NCI-H2081 (cell line): ENCODE results near the gene TAMALIN.
A peak's percentile ranks its signal among the peaks of the same experiment; 100 is the strongest.

ENCODE experiments used
- DNase-seq, 2 experiments: peaks; one replicate each; lab custom pipeline; 2025; lab: John Stamatoyannopoulos, UW

TAMALIN gene

DNA sequence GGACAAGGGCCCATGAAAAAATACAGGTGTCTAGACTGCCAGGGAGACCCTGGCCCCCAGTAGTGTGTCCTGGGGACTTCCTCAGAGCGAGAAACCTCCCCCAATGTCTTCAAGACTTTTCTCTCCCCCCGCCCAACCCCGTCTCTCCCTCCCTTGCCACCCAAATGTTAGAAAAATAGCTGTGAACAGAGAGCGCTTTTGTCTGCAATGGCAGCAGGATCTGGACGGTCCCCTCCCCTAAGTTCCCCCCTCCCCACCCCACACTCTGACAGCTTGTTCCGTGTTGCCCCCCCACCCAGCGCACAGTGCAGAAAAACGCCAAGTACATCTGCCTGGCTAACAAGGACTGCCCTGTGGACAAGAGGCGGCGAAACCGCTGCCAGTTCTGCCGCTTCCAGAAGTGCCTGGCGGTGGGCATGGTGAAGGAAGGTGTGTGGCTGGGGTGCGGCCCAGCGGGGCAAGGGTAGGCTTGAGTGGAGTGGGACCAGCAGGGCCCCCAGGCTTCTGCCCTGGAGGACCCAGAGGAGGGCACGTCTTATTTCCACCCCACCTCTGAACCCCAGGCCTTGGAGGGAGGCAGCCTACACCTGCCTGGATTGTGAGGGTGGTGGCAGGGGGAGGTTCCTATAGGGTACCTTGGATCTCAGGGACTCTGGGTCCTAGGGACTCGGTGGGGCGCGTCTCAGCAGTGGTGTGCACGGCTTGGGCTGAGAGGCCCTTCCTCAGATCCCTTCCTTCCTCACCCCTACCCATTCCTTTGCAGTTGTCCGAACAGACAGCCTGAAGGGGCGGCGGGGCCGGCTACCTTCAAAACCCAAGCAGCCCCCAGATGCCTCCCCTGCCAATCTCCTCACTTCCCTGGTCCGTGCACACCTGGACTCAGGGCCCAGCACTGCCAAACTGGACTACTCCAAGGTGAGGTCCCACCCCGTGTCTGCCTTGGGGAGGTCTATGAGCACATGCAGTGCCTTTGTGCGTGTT is 49.3 kb downstream of the TAMALIN start:
- no peak for DNase-seq

DNA sequence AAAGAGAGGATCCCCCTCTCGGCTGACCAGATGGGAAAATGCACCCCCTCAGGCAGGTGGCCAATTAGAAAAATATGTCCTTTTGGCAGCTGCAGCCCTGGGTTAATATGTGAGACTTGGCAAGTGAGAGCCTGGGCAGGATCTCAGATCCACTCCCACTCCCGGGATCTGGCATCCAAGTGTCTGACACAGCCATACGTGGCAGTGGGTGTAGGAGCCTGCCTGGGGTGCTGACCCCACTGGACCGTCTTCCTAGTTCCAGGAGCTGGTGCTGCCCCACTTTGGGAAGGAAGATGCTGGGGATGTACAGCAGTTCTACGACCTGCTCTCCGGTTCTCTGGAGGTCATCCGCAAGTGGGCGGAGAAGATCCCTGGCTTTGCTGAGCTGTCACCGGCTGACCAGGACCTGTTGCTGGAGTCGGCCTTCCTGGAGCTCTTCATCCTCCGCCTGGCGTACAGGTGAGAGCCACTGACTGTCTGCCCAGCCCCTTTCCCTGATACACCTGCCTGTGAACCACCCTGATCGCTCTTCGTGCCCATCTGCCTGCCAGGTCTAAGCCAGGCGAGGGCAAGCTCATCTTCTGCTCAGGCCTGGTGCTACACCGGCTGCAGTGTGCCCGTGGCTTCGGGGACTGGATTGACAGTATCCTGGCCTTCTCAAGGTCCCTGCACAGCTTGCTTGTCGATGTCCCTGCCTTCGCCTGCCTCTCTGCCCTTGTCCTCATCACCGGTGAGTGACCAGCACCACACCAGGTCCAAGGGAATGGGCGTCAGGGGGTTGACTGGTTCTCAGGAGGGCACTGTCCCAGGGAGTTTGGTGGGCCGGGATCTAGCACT is 50.3 kb downstream of the TAMALIN start:
- no peak for DNase-seq

DNA sequence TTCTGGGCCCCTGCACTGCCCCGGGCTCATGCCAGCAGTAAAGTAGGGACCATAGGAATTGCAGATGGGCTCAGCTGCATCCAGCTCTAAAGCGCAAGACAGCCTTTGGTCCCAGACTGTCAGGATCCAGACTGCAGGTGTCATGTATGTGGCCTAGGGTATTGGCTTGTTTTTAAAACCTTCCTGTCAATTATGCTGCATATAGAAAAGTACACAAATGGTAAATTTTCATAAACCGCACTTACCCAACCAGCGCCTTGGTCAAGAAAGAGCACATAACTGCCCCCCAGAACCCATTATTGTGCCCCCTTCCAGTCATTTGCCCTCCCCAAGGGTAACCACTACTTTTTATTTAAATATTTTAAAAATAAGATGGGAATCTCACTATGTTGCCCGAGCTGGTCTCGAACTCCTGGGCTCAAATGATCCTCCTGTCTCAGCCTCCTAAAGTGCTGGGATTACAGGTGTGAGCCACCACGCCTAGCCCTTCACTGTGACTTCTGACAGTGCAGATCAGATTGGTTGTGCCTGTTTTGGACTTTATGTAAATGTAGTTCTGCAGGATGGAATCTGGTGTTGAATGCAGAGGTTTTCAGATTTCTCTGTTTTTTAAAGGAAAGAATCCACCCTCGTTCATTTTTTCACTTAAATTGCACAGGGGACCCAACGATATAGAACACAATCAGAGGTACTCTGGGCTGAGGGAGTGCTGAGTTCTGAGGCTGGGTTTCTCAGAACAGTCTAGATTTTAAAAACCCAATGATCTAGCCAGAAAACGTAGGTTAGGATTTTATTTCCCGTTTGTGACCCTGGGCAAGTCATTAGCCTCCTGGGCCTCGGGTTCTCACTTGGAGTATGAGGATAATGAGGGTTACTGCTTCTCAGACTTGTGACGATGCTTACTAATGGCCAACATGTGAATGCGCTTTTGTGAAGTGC is 51.2 kb downstream of the TAMALIN start:
- no peak for DNase-seq

DNA sequence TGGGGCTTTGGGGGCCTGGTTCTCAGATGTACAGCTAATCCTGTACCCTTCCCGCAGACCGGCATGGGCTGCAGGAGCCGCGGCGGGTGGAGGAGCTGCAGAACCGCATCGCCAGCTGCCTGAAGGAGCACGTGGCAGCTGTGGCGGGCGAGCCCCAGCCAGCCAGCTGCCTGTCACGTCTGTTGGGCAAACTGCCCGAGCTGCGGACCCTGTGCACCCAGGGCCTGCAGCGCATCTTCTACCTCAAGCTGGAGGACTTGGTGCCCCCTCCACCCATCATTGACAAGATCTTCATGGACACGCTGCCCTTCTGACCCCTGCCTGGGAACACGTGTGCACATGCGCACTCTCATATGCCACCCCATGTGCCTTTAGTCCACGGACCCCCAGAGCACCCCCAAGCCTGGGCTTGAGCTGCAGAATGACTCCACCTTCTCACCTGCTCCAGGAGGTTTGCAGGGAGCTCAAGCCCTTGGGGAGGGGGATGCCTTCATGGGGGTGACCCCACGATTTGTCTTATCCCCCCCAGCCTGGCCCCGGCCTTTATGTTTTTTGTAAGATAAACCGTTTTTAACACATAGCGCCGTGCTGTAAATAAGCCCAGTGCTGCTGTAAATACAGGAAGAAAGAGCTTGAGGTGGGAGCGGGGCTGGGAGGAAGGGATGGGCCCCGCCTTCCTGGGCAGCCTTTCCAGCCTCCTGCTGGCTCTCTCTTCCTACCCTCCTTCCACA is 52.0 kb downstream of the TAMALIN start:
- peak; percentile 42 to 75 for DNase-seq

DNA sequence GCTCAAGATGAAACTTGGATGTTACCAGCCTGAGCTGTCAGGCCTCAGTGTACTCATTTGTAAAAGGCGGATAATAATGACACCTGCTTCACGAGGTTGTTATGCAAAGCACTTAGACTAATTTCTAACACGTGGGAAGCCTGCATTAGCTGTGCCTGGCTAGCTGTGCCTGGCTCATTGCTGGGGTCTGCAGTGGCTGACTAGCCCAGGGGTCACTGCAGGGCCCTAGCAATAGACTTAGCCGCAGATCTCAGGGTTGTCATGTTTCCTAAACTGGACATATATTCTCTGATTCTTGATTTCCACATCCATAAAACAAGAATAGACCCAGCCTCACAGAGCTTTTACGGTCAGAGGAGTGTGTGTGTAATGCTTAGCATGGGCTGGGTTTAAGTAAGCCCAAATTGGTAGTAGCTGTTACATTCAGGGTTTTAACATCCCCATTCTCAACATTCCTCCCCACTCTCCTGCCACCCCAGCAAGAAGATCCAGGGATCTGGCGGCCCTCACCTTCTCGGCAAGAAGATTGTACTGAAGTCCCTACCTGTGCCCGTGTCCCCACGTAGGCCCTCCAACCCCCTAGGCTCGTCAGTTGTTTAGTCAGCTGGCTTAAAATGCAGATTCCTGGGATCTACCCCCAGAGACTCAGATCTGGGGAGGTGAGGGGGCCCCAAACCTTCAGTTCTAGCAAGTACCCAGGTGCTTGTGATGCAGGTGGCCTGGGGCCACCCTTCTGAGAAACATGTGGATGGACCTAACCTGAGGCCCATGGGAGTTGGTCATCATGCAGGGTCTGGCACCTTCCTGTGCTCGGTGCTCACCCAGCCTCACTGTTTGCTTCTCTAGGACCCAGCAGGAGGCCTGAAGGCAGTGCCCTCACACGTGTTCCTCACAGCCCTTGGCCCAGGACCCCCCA is 53.1 kb downstream of the TAMALIN start:
- DNase-seq = peak; percentile 33 to 62

DNA sequence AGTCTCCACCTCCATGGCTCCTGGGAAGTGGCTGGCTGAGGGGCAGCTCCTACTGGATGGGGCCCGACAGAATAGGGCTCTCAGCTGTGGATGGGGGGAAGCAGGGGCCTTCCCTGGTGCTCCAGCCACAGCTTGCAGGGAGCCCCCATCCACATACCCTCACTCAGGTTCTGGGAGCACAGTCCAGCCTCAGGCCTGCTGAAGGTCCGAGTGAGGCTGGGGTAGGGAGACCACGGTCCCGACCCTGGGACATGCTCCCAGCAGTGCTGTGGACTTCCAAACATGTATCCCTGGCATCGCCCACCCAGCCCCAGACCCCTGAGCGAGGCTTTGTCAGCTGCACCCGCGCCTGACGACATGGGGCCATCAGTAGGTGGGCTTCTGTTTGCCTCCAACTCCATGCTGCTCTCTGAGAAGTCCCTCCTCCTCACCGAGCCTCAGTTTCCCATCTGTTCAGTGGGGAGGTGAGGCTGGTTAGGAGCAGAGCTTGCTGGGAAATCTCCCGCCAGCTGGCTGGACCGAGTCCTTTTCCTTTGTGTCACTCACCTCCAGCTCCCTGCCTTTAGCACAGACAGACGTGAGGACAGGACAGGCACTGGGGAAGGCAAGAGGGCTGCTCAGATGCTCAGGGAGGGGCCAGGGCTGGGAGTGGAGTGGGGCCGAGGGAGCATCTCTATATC is 53.9 kb downstream of the TAMALIN start:
- DNase-seq = no peak

DNA sequence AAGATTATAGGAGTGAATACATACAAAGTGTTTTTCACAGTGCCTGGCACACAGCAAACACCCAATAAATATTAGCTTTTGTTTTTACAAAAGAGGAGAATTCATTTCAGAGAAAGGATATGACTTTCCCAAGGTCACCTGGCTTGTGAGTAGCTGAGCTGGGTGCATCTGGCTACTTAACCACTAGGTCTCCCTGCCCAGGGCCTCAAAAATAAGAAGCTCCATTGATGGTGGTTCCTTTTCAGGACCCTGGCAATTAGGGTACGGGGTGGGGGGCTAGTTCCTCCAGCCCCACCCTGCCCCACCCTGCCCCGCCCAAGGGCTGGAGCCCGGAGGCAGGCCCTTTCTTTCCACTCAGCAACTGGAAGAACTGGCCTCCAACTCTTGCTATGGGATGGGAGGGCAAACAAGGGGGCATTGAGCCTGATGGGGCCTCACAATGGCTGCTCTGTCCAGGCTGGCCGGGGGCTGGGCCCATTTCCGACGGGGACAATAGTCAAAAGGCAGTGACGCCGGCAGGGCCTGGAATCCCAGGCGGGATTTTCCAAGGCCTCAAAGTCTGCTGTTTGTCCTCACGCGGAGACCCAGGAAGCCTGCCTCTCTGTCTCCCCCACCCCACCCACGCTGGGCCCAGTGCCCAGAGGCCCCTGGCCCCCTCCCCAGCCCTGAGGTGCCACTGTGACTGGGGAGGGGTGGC is 54.9 kb downstream of the TAMALIN start:
- no peak for DNase-seq

DNA sequence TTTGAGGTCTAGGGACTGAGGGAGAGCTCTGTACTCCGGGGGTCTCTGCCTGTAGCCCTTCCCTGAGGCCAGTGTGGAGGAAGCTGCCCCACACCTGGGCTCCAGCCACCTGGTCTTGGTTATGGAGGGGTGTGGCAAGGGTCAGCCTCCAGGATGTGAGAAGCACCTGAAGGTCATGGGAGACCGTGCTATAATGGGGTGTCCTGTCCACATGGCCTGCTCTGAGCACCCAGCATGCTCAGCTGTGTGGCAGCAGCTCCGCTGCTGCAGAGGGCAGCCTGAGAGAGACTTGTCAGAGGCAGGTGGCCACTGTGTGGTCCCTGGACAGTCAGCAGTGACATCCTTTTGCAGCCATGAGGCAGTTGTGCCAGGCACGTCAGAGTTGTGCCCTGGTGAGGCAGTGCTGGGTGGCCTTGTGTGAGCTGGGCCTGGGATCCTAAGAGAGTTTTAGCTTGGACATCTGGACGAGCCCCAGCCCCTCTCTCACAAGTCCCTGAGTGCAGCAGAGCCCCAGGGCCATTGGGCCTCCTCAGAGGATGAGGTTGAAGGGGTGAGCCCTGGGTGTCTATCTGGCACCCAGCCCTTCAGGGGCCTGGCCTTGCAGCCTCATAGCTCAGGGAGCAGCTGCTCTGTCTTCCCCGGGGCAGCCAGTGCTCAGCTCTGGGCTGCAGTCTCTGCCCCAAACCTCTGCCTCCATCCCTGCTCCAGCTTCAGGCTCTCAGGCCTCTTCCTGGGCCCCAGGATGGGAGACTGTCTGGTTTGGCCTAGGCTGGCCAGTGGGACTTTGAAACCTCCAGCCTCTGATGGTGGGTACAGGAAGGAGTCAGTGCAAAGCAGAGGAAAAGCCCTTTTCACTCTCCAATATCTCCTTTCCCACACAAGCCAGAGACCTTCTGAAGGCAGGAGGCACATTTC is 55.7 kb downstream of the TAMALIN start:
- DNase-seq = no peak

DNA sequence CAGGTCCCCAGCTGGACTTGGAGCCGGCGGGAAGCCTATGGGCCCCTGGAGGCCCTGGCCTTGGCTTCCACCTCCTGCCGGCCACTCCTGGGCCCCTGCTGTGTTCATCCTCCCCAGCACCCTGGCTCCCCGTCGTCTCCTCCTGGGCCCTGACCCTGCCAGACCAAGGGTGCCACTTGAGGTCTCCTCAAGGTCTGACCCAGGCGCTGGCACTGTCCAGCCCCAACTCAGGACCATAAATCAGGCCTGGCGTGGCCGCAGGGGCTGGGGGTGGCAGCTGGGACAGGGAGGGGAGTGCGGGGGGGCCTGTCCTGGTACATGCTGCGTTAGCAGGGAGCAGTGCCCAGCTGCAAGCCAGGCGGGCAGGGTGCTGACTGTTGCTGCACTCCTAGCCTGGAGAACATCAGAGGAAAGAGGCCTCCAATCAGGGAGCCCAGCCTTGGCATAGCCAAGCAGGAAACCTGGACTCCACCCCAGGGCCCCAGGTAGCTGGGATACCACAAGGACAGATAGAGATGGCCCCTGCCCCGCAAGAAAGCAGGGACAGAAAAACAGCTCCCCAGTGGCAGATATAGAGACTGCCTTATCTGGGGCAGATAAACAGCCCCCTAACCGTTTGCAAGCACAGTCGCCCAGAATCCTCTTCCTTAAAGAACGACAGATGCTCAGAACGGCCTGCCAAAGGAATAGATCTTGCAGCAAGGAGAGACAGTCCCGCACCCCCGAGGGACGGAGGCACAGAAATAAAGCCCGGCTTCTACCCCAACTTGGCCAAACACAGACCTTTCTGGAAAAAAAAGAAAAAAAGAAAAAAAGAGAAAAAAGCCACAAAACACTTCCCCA is 56.6 kb downstream of the TAMALIN start:
- DNase-seq = no peak

DNA sequence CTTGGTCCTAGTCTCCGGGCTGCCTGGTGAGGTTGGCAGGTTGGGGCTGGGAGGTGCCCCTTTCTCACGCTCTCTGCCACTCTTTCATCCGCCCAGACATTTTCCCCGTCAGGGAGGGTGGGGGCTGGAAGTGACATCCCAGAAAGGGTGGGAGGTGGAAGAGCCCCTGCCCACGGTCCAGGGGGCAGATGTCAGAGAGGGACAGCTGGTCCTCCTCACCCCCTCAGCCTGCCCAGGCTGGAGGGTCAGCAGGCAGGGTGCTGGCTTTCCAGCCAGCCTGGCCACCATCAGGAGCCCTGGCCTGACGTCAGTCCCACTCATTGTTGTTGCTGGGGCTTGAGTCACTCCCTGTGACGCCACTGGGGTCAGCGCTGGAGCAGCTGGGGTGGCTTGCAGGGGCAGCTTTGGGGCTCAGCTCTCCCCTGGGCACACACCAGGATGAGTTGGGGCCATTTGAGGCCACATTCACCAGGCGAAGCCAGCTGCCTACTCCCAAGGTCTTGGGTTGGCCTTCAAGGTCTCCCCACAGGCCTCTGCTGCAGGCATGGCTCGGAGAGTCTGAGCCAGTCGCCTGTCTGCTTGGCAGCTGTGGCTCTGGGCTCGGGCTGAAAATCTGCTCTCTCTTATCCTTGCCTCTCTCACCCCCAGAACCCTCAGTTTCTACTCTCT is 57.4 kb downstream of the TAMALIN start:
- DNase-seq = no peak
